Suprapubic skin (tissue), 4 donors: Measurements from ENCODE around the gene RPS21. TPM values are rescaled to one million over a fixed set of nuclear protein-coding genes. Genes with fewer than 3 reads are reported as not detected.

ENCODE experiments used
- DNase-seq, 2 donors: peaks; one replicate each; pipeline ENCODE4 v3.0.0-alpha.2; 2019; ENCODE audit warnings: low spot score in 2 of 2
- H3K27ac ChIP-seq: fragments of 200-600 bp; sonication (generic); one replicate; pipeline ENCODE4 v1.5.1; 2019
- H3K27me3 ChIP-seq: fragments of 200-600 bp; sonication (generic); one replicate; pipeline ENCODE4 v1.5.1; 2019
- H3K36me3 ChIP-seq: fragments of 200-600 bp; sonication (generic); one replicate; pipeline ENCODE4 v1.5.1; 2019
- H3K4me1 ChIP-seq: fragments of 200-600 bp; sonication (generic); one replicate; pipeline ENCODE4 v1.5.1; 2019
- H3K4me3 ChIP-seq: fragments of 200-600 bp; sonication (generic); one replicate; pipeline ENCODE4 v1.5.1; 2019; ENCODE audit warnings: mild to moderate bottlenecking
- H3K9me3 ChIP-seq: fragments of 200-600 bp; sonication (generic); one replicate; pipeline ENCODE4 v1.5.1; 2019
- EP300 ChIP-seq: sonication (generic); formaldehyde crosslinking; IDR thresholded peaks from one replicate; pipeline ENCODE4 v1.6.1; 2017; ENCODE audit warnings: antibody characterized with exemption
- POLR2A ChIP-seq, 2 donors: fragments of 450-650 bp; IDR thresholded peaks; one replicate each; pipeline ENCODE4 v1.6.1; 2017; ENCODE audit warnings: antibody characterized with exemption in 2 of 2, mild to moderate bottlenecking in 2 of 2, moderate library complexity in 2 of 2
- POLR2AphosphoS5 ChIP-seq, 3 donors: sonication (generic); formaldehyde crosslinking; IDR thresholded peaks; one replicate each; pipeline ENCODE4 v1.6.1; 2017; ENCODE audit warnings: antibody characterized with exemption in 3 of 3
- WGBS: methylation state at CpG from one replicate; pipeline ENCODE4 v1.1.5; 2018; 5-methylcytosine and 5-hydroxymethylcytosine counted together
- total RNA-seq, 4 donors: library from RNA; depleted of rRNA; stranded (reverse); fragments of >200 nt; gene quantifications; one replicate each; pipeline ENCODE4 v1.1.0, GENCODE V29; 2016
- TF ChIP-seq, protein P1 (sequence below), 2 donors: fragments of 200-600 bp in 1 of 2; fragments of 450-650 bp in 1 of 2; sonication (generic) in 1 of 2; IDR thresholded peaks; one replicate each; pipeline ENCODE4 v1.5.1; 2016 to 2019; ENCODE audit warnings: antibody characterized with exemption in 2 of 2, mild to moderate bottlenecking in 1 of 2, moderate library complexity in 1 of 2

The RPS21 gene
- total RNA-seq, 4 donors from 2014 or later: 1,604 to 3,217 (median 2,363) TPM

DNA sequence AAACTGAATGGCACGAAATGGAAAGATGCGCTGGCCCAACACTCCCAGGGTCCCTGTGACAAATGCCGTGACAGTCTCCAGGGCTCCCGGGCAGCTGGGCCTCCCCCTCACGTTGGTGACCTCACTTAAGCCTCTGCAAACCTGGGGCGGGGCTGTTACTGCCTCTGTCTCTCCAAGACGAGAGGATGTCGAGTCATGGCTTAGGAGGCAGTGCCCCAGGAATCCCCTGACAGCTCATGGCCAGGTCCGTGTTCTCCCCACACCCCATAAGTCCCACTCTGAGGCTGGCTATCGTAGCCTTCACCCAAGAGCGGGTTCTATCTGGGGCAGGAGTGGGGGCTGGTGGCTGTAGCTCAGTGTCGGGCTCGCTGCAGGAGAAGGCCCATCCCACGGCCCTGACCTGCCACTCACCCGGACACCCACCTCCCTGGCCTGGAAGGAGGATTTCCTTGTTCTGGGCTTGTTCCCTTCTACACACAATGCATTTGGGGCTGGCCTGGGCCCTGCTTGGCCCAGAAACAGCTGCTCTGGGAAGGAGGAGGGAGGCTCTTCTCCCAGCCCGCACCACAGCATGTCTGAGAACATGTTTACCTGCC, 5.6 kb upstream of the RPS21 start:
- WGBS: 58% methylated on average over 16 of the region's 16 CpGs
- H3K27ac ChIP-seq: peak overlapping the region; percentile 79

GRCh38 chr20:62381842-62382241, 5.1 kb upstream of the RPS21 start:
- Histone ChIP-seq H3K9me3 (no peaks in the 10 kb centered on the region), H3K4me3 (no peak overlapping the region), H3K27me3 (no peaks in the 10 kb centered on the region), H3K36me3 (no peaks in the 10 kb centered on the region), H3K4me1 (peaks cover 65% of the 10 kb centered on the region), H3K27ac (peak overlapping the region; percentile 79)
- no peak for DNase-seq
- 85% methylated on average over 6 of the region's 6 CpGs for WGBS
- no peak for TF ChIP-seq POLR2AphosphoS5 (IDR thresholded peaks at IDR 0.05)
- no peak for TF ChIP-seq EP300
- TF ChIP-seq POLR2A (IDR thresholded peaks at IDR 0.05): no peak
- TF ChIP-seq, protein P1, sequence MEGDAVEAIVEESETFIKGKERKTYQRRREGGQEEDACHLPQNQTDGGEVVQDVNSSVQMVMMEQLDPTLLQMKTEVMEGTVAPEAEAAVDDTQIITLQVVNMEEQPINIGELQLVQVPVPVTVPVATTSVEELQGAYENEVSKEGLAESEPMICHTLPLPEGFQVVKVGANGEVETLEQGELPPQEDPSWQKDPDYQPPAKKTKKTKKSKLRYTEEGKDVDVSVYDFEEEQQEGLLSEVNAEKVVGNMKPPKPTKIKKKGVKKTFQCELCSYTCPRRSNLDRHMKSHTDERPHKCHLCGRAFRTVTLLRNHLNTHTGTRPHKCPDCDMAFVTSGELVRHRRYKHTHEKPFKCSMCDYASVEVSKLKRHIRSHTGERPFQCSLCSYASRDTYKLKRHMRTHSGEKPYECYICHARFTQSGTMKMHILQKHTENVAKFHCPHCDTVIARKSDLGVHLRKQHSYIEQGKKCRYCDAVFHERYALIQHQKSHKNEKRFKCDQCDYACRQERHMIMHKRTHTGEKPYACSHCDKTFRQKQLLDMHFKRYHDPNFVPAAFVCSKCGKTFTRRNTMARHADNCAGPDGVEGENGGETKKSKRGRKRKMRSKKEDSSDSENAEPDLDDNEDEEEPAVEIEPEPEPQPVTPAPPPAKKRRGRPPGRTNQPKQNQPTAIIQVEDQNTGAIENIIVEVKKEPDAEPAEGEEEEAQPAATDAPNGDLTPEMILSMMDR (IDR thresholded peaks at IDR 0.05): no peak

More for the DNA sequence above, 5.6 kb upstream of the RPS21 start:
- H3K4me3 ChIP-seq: no peak overlapping the region
- H3K27me3 ChIP-seq: no peaks in the 10 kb centered on the region
- TF ChIP-seq EP300 (no peak), POLR2A (IDR thresholded peaks at IDR 0.05) (no peak), POLR2AphosphoS5 (IDR thresholded peaks at IDR 0.05) (no peak)
- TF ChIP-seq, protein P1 (IDR thresholded peaks at IDR 0.05): no peak
- H3K4me1 ChIP-seq: peaks cover 69% of the 10 kb centered on the region
- no peaks in the 10 kb centered on the region for H3K9me3 ChIP-seq
- no peaks in the 10 kb centered on the region for H3K36me3 ChIP-seq
- no peak for DNase-seq

DNA sequence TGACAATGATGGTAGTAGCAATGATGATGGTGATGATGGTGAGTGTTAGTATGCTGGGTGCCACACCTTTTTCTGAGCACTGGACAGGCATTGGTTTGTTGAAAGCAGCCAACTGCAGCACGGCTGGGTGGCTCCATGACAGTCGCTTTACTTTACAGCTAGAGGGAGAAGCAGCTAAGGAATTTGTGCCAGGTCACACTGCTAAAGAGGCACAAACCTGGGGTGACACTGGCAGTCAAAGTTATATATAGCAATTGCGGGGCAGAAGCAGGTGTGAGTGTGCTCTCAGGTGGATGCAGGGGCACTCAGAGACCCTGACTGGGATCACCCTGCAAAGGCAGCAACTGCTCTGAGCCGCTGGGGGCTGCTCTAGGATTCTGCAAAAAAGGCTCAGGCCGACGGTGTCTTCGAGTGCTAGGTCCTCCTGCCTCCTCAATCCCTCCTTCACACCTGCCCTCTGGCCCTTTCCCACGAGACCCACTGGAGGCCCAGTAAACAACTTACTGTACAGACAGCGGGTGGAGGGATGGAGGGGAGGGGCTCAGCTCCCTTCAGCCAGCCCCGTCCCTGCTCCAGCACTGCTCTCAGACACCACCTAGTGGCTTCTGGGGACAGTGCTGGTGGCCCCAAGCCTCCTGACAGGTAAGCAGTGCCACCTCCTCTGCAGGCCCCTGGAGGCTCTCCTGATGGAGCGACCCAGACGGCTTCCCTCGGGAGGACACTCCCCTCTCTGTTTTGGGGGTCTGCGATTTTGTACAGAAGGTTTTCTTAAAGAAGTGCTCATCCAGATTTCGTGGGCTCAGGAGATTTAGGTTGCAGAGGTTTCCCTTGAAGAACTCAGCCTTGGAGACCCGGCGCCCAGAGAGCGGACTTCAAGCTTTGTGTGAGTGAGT, 4.4 kb upstream of the RPS21 start:
- peaks cover 59% of the 10 kb centered on the region for H3K4me1 ChIP-seq
- no peak for DNase-seq
- WGBS: 61% methylated on average over 10 of the region's 18 CpGs

GRCh38 chr20:62387219-62387913, 463 bp downstream of the RPS21 start:
- H3K36me3 ChIP-seq: peaks cover 19% of the 10 kb centered on the region
- H3K9me3 ChIP-seq: no peaks in the 10 kb centered on the region
- H3K4me1 ChIP-seq: peaks cover 29% of the 10 kb centered on the region
- DNase-seq: no peak
- TF ChIP-seq POLR2AphosphoS5 (IDR thresholded peaks at IDR 0.05): no peak
- TF ChIP-seq POLR2A (IDR thresholded peaks at IDR 0.05): no peak
- TF ChIP-seq, protein P1 (IDR thresholded peaks at IDR 0.05): no peak
- no peak for TF ChIP-seq EP300
- 5% methylated on average over 47 of the region's 47 CpGs for WGBS
- H3K27me3 ChIP-seq: no peaks in the 10 kb centered on the region
- peak overlapping the region; percentile 95 for H3K4me3 ChIP-seq
- H3K27ac ChIP-seq: peak overlapping the region; percentile 98

More for the DNA sequence above, 4.4 kb upstream of the RPS21 start:
- Histone ChIP-seq H3K9me3 (no peaks in the 10 kb centered on the region), H3K36me3 (no peaks in the 10 kb centered on the region), H3K27ac (no peak overlapping the region), H3K27me3 (no peaks in the 10 kb centered on the region), H3K4me3 (no peak overlapping the region)
- no peak for TF ChIP-seq POLR2AphosphoS5 (IDR thresholded peaks at IDR 0.05)
- TF ChIP-seq, protein P1 (IDR thresholded peaks at IDR 0.05): peak; percentile 67 to 93
- no peak for TF ChIP-seq EP300
